HG03108 (cell line): ENCODE data around the gene QSER1.
"Not testable (repeated sequence)": the region's sequence is repeated elsewhere in the genome, so short reads cannot be mapped to it uniquely, and the experiment has no call there.

Source experiments
- ATAC-seq: cut with Tn5 transposase; IDR thresholded peaks from one replicate; pipeline ENCODE4 v1.9.1; 2021; ENCODE audit warnings: moderate library complexity; ENCODE audit not compliant: unreplicated experiment

Gene QSER1

DNA sequence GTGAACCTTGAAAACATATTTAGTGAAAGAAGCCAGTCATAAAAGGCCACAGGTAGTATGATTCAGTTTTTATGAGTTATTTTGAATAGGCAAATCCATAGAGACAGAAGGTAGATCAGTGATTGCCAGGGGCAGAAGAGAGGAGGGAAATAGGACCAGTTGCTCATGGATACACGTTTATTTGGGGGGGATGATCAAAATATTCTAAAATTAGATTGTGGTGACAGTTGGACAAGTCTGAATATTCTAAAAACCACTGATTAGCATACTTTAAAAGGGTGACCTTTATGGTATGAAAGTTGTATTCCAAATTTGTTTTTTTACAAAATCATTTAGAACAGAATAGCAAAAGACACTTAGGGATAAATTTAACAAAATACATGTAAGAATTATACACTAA, 28.6 kb downstream of the QSER1 start:
- ATAC-seq = no peak

DNA sequence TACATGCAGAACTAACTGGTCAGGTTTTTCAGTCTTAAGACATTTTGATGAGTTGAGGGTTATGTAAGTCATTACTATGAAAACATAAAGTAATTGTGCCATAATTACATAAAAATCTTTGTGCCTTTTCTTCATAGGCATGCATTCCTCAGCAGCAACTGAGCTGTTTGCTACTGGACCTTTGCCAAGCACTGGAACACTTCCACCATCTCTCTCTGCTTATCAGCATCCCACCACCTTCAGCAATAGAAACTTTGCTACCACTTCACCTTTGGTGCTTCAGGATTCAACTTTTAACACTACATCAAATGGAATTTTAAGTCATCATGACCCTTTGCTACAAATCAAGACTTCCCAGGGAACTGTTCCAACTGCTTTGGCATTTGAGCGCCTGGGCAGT, 39.0 kb downstream of the QSER1 start:
- ATAC-seq = no peak

DNA sequence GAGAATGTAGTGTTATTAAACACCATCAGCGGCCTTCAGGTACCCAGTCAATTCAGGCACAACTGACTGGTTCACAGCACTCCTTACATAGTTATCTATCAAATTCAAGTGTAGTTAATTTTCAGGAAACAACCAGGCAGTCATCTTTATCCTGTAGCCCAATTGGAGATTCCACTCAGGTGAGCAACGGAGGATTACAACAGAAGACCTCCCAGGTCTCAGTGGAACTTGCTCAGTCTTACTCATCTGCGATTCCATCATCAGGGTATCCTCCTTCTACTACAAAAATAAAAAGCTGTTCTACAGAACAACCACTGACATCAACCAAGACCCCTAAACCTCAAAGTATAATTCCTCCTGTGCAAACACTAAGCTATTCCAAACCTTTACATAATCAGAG, 39.6 kb downstream of the QSER1 start:
- no peak for ATAC-seq

DNA sequence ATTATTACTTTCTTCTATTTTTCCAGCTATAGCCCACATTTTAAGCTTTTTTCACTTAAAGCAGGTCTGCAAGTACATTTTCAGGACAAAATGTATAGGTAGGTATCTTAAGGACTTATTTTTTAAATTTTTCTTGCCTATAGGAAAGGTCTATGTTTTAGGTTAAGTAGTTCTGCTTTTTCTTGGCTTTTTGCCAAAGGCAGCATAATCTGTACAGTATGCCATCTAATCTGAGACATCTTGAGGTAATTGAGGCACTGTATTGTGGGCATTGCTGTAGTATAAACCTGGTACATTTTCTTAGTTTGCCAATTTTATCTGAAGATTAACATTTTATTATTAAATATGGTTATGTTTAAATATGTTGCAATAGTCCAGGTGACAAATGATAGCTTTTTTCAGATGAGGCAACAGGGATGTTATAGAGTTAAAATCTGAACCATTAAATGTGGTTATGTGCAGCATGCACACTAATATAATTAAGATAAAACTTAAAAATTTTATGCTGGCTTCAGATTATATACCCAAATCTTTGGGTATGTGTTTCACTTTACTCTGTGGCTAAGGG, 42.9 kb downstream of the QSER1 start:
- no peak for ATAC-seq

- not testable (repeated sequence) for ATAC-seq
Measured at GRCh38 chr11:32936178-32936577, 43.6 kb downstream of the QSER1 start.

GRCh38 chr11:32937283-32937682, 44.7 kb downstream of the QSER1 start:
- not testable (repeated sequence) for ATAC-seq

DNA sequence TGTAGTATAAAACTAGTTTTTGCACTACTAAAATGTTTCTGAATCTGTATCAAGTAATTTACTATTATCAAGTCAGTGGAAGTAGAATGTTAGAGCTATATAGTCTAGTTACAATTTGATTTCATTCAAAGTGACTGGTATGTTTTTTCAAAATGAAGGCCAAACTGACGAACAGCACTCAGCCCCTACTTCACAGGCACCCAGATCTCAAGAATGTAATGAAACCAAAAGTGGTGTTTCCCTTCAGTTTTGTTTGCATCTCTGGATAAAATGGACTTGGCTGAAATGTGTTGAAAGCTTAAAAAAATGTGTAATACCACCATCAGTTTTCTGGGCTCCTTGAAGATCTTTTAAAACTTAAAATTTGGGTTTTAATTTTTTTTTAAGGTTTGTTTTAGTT, 46.4 kb downstream of the QSER1 start:
- no peak for ATAC-seq

- ATAC-seq = no peak
Measured at GRCh38 chr11:32939866-32940265, 47.3 kb downstream of the QSER1 start.

GRCh38 chr11:32940865-32941264, 48.3 kb downstream of the QSER1 start:
- no peak for ATAC-seq

- no peak for ATAC-seq
Measured at GRCh38 chr11:32947978-32948377, 55.4 kb downstream of the QSER1 start.

DNA sequence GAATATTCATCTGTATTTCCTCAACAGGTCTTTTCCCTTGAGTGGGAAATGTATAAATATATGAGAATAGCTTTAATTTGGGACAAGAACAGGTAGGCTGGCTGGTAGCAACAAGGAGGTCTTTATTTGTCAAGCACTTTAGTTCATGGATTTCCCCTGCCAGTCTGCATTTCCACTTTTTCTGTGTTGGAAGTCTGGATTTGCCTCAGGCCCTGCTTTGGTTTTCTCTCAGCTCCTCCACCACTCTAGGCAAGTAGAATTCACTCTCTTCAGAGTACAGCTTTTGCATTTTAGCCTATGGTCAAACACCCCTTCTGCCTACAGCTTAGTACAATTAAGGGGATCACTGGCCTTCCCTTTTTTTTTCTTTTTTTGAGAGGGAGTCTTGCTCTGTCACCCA, 57.1 kb downstream of the QSER1 start:
- ATAC-seq = no peak

DNA sequence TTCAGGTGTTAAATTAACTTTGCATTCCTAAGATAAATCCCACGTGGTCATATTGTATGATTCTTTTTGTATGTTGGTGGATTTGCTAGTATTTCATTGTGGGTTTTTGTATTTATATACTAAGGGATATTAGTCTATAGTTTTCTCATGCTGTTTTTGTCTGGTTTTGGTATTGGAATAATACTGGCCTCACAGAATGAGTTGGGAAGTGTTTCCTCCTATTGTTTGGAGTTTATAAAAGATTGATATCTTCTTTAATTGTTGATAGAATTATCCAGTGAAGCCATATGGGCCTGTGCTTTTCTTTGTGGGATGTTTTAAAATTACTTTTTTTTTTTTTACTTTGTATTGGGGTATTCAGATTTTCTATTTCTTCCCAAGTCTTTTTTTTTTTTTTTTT, 59.8 kb downstream of the QSER1 start:
- no peak for ATAC-seq

DNA sequence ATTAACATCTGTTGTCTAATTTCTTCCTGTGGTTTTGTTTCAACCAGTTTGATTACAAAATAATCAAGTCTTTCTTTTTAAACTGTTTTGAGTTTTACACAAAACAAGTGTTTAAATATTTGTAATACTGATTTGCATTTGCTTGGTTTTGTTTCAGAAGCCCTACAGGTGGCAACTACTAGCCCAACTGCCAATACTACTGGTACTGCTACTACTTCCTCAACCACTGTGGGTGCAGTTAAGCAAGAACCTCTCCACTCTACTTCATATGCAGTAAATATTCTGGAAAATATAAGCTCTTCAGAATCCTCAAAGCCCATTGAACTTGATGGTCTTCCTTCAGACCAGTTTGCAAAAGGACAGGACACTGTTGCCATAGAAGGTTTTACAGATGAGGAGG, 61.1 kb downstream of the QSER1 start:
- ATAC-seq = no peak

GRCh38 chr11:32960553-32961164, 68.0 kb downstream of the QSER1 start:
- no peak for ATAC-seq

GRCh38 chr11:32962016-32962415, 69.4 kb downstream of the QSER1 start:
- no peak for ATAC-seq

GRCh38 chr11:32963721-32964120, 71.1 kb downstream of the QSER1 start:
- ATAC-seq = no peak

GRCh38 chr11:32968541-32968940, 75.9 kb downstream of the QSER1 start:
- ATAC-seq = no peak

GRCh38 chr11:32972233-32972632, 79.6 kb downstream of the QSER1 start:
- not testable (repeated sequence) for ATAC-seq

DNA sequence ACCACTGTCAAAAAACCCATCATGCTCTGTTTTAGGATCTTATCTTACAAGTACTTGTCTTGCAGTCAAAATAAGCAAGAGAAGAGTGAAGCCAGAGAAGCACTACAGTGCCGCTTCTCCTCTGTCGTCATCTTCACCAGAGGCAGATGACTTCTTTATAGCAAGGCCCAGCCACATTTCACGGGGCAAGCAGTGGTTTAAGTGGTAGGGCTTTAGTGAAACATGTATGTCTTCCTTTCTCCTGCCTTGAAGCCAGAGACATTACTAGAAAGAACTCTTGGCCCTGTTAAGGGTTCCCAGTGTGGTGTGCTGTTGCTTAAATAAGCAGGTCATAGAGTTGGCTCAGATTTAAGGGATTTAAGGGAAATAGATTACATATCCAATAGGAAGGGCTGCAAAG, 80.2 kb downstream of the QSER1 start:
- ATAC-seq = no peak

DNA sequence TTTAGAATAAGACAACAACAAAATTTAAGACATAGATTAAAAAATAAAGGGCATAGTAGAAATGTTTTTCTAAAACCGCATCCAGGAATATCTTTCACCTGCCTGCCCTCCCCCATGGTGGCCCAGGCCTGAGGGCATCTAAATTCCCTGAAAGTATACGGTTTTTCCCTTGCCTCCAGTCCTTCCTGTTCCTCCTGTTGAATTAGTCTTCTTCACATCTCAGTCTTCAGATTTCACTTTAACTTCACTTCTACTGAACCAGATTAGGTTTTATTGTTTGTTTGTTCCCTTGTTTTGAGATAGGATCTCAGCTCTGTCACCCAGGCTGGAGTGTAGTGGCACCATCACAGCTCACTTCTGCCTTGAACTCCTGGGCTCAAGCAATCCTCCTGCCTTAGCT, 90.0 kb downstream of the QSER1 start:
- ATAC-seq = no peak

- ATAC-seq = no peak
Measured at GRCh38 chr11:32983506-32983905, 90.9 kb downstream of the QSER1 start.

DNA sequence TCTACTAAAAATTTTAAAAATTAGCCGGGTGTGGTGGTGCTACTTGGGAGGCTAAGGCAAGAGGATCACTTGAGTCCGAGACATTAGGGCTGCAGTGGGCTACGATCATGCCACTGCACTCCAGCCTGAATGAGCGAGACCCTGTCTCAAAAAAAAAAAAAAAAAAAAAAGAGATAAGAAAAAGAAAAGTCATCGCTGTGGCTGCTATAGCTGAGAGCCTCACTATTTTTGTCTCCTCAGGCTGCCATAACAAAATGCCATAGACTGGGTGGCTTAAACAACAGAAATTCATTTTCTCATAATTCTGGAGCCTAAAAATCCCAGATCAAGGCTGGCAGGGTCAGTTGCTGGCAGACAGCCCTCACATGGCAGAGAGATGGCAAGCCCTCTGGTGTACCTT, 93.0 kb downstream of the QSER1 start:
- ATAC-seq = no peak

GRCh38 chr11:32987851-32988250, 95.2 kb downstream of the QSER1 start:
- ATAC-seq = no peak
